ENCODE results near the gene NOS3. TPM values are rescaled to one million over a fixed set of nuclear protein-coding genes. Genes with fewer than 3 reads are reported as not detected.

NOS3 gene
- total and polyA plus RNA-seq, 2 experiments from 2014 or later = 0.32 to 0.83 TPM

- Histone ChIP-seq H3K4me1 (ENCODE audit: insufficient read depth) (no peaks in the 10 kb centered on the region), H3K27me3 (replicated peaks; ENCODE audit: insufficient read depth) (no peaks in the 10 kb centered on the region; the same call in 1 of the 2 replicates), H3K79me2 (ENCODE audit: insufficient read depth) (no peaks in the 10 kb centered on the region), H2AFZ (peak overlapping the region; percentile 65), H3K9me3 (ENCODE audit: low read depth) (no peaks in the 10 kb centered on the region), H3K4me2 (ENCODE audit: unreplicated experiment) (peak overlapping the region; percentile 13), H3K4me3 (0 out of 2 replicates have a peak overlapping the region, but pooled peaks have one; percentile 33), H3K9ac (0 out of 2 replicates have a peak overlapping the region, but pooled peaks have one; percentile 35), H3K27ac (no peak overlapping the region), H3K9me2 (ENCODE audit: insufficient read depth) (no peaks in the 10 kb centered on the region), H3K36me3 (ENCODE audit: low read depth) (no peaks in the 10 kb centered on the region), H3F3A (ENCODE audit: insufficient read depth) (no peaks in the 10 kb centered on the region), H4K20me1 (ENCODE audit: insufficient read depth) (no peaks in the 10 kb centered on the region)
- in situ Hi-C loops (cut with MboI) = no loop called here
- WGBS, 2 experiments (ENCODE audit: low coverage in 1 of 2, low lambda C conversion rate in 2 of 2, missing lambda C conversion rate in 2 of 2) = 8 to 19% methylated on average over 34 to 40 of the region's 40 CpGs
- TF ChIP-seq EZH2 (IDR thresholded peaks at IDR 0.05; ENCODE audit: insufficient read depth, poor library complexity, severe bottlenecking) (no peak), EZH2phosphoT487 (IDR thresholded peaks at IDR 0.05; ENCODE audit: insufficient read depth, low read depth) (no peak)
- DNase-seq = peak; percentile 69
Observed at GRCh38 chr7:151008511-151009323, 17.9 kb downstream of the NOS3 start.

DNA sequence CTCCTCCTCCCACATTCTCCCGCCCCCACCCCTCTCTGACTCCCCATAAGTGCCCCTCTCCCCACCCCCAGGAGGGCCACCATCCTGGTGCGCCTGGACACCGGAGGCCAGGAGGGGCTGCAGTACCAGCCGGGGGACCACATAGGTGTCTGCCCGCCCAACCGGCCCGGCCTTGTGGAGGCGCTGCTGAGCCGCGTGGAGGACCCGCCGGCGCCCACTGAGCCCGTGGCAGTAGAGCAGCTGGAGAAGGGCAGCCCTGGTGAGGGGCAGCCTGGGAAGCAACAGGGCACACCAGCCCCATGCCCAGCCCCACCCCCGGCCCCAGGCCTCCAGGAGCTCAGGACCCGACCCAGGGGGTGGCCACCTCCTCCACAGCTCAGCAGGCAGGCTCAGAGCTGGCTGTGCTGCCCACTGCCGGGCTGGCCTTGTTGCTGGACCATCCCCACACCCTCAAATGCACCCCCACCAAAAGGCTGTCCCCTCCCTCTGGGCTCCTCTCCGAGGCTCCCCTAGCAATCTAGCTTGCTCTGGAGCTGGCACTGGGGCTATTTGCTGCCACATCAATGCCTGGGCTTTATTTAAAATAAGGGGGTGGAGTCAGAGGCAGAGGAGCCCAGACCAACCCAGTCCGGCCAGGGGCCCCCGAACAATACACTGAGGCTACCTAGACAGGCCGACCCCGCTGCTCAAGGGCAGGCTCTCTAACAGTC is 18.7 kb downstream of the NOS3 start:
- H3F3A ChIP-seq (ENCODE audit: insufficient read depth) = no peaks in the 10 kb centered on the region
- H3K4me2 ChIP-seq (ENCODE audit: unreplicated experiment) = no peak overlapping the region
- WGBS, 2 experiments (ENCODE audit: low coverage in 1 of 2, low lambda C conversion rate in 2 of 2, missing lambda C conversion rate in 2 of 2) = 53 to 56% methylated on average over 18 to 22 of the region's 22 CpGs
- in situ Hi-C loops (cut with MboI) = no loop called here
- H3K27me3 ChIP-seq (replicated peaks; ENCODE audit: insufficient read depth) = no peaks in the 10 kb centered on the region; the same call in 1 of the 2 replicates
- no peak for DNase-seq
- H3K9me2 ChIP-seq (ENCODE audit: insufficient read depth) = no peaks in the 10 kb centered on the region
- no peaks in the 10 kb centered on the region for H4K20me1 ChIP-seq (ENCODE audit: insufficient read depth)
- H3K4me3 ChIP-seq = no peak overlapping the region
- H3K27ac ChIP-seq = no peak overlapping the region
- no peak overlapping the region for H3K9ac ChIP-seq
- H3K79me2 ChIP-seq (ENCODE audit: insufficient read depth) = no peaks in the 10 kb centered on the region
- H3K4me1 ChIP-seq (ENCODE audit: insufficient read depth) = no peaks in the 10 kb centered on the region
- H3K36me3 ChIP-seq (ENCODE audit: low read depth) = no peaks in the 10 kb centered on the region
- H3K9me3 ChIP-seq (ENCODE audit: low read depth) = no peaks in the 10 kb centered on the region
- no peak for TF ChIP-seq EZH2 (IDR thresholded peaks at IDR 0.05; ENCODE audit: insufficient read depth, poor library complexity, severe bottlenecking)
- TF ChIP-seq EZH2phosphoT487 (IDR thresholded peaks at IDR 0.05; ENCODE audit: insufficient read depth, low read depth) = no peak
- no peak overlapping the region for H2AFZ ChIP-seq

GRCh38 chr7:151010037-151010306 is 19.2 kb downstream of the NOS3 start:
- Histone ChIP-seq H3F3A (ENCODE audit: insufficient read depth) (no peaks in the 10 kb centered on the region), H3K9me2 (ENCODE audit: insufficient read depth) (no peaks in the 10 kb centered on the region), H3K79me2 (ENCODE audit: insufficient read depth) (no peaks in the 10 kb centered on the region), H3K4me3 (no peak overlapping the region), H3K9me3 (ENCODE audit: low read depth) (no peaks in the 10 kb centered on the region), H3K9ac (no peak overlapping the region), H3K4me2 (ENCODE audit: unreplicated experiment) (no peak overlapping the region), H3K4me1 (ENCODE audit: insufficient read depth) (no peaks in the 10 kb centered on the region), H4K20me1 (ENCODE audit: insufficient read depth) (no peaks in the 10 kb centered on the region), H3K27me3 (replicated peaks; ENCODE audit: insufficient read depth) (no peaks in the 10 kb centered on the region; the same call in 1 of the 2 replicates), H2AFZ (no peak overlapping the region; the same call in 1 of the 2 replicates), H3K36me3 (ENCODE audit: low read depth) (no peaks in the 10 kb centered on the region), H3K27ac (no peak overlapping the region)
- DNase-seq = no peak
- TF ChIP-seq EZH2phosphoT487 (IDR thresholded peaks at IDR 0.05; ENCODE audit: insufficient read depth, low read depth) = no peak
- no peak for TF ChIP-seq EZH2 (IDR thresholded peaks at IDR 0.05; ENCODE audit: insufficient read depth, poor library complexity, severe bottlenecking)
- 16 to 22% methylated on average over 6 to 7 of the region's 7 CpGs for WGBS, 2 experiments (ENCODE audit: low coverage in 1 of 2, low lambda C conversion rate in 2 of 2, missing lambda C conversion rate in 2 of 2)
- in situ Hi-C loops (cut with MboI) = no loop called here

DNA sequence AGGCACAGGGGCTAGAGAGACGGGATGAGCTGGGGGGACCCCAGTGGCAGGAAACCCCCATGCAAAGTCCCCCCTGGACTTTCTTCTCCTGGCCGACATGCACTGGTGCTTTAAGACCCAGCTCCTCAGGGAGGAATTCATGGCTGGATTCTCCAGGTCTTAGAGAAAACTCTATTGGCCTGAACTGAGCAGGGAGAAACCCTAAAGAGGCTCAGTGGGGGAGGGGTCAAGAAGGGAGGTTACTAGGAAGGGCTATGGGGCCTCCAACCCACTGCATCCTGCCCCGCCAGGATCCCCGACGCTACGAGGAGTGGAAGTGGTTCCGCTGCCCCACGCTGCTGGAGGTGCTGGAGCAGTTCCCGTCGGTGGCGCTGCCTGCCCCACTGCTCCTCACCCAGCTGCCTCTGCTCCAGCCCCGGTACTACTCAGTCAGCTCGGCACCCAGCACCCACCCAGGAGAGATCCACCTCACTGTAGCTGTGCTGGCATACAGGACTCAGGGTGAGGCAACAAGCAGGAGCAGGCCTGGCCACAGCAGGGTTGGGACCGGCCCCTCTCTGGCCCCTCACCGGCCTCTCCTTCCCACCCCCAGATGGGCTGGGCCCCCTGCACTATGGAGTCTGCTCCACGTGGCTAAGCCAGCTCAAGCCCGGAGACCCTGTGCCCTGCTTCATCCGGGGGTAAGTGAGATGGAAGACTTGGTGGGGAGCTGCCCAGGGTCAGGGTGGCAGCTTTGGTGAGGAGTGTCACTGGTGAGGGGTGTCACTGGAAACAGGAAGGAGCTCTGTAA is 19.7 kb downstream of the NOS3 start:
- H3K27ac ChIP-seq = no peak overlapping the region
- no peak overlapping the region for H3K4me3 ChIP-seq
- H4K20me1 ChIP-seq (ENCODE audit: insufficient read depth) = no peaks in the 10 kb centered on the region
- H3K4me1 ChIP-seq (ENCODE audit: insufficient read depth) = no peaks in the 10 kb centered on the region
- peak; percentile 34 for DNase-seq
- no peaks in the 10 kb centered on the region; the same call in 1 of the 2 replicates for H3K27me3 ChIP-seq (replicated peaks; ENCODE audit: insufficient read depth)
- H3K9me3 ChIP-seq (ENCODE audit: low read depth) = no peaks in the 10 kb centered on the region
- H3K4me2 ChIP-seq (ENCODE audit: unreplicated experiment) = no peak overlapping the region
- WGBS, 2 experiments (ENCODE audit: low coverage in 1 of 2, low lambda C conversion rate in 2 of 2, missing lambda C conversion rate in 2 of 2) = 24 to 27% methylated on average over 17 to 18 of the region's 18 CpGs
- in situ Hi-C loops (cut with MboI) = no loop called here
- H3K36me3 ChIP-seq (ENCODE audit: low read depth) = no peaks in the 10 kb centered on the region
- no peaks in the 10 kb centered on the region for H3K79me2 ChIP-seq (ENCODE audit: insufficient read depth)
- H3K9ac ChIP-seq = no peak overlapping the region
- H3K9me2 ChIP-seq (ENCODE audit: insufficient read depth) = no peaks in the 10 kb centered on the region
- TF ChIP-seq EZH2phosphoT487 (IDR thresholded peaks at IDR 0.05; ENCODE audit: insufficient read depth, low read depth) (no peak), EZH2 (IDR thresholded peaks at IDR 0.05; ENCODE audit: insufficient read depth, poor library complexity, severe bottlenecking) (no peak)
- no peaks in the 10 kb centered on the region for H3F3A ChIP-seq (ENCODE audit: insufficient read depth)
- no peak overlapping the region; the same call in 1 of the 2 replicates for H2AFZ ChIP-seq

All from GM23248 (cell line).